HTERT RPE-1 (cell line): ENCODE data around the gene OR2C3.
"Not testable (repeated sequence)": the region's sequence is repeated elsewhere in the genome, so short reads cannot be mapped to it uniquely, and the experiment has no call there.

Experiments used
- in situ Hi-C: fragments of 300-500 bp; cut with MboI; formaldehyde crosslinking; loops from 4 replicates; pipeline ENCODE4 v1.14.3; 2020; ENCODE audit warnings: low sequenced_read_pairs

OR2C3 gene

DNA sequence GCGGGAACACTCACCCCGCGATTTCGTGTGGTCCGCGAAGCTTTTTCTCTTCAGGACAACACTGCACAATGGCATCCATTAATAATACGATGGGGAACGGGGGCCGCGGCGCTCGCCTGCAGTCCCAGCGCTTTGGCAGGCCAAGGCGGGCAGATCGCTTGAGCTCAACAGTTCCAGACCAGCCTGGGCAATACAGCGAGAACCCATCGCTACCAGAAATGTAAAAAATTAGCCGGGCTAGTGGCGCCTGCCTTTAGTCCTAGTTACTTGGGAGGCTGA, 17.7 kb downstream of the OR2C3 start:
- in situ Hi-C loops: no loop called here

DNA sequence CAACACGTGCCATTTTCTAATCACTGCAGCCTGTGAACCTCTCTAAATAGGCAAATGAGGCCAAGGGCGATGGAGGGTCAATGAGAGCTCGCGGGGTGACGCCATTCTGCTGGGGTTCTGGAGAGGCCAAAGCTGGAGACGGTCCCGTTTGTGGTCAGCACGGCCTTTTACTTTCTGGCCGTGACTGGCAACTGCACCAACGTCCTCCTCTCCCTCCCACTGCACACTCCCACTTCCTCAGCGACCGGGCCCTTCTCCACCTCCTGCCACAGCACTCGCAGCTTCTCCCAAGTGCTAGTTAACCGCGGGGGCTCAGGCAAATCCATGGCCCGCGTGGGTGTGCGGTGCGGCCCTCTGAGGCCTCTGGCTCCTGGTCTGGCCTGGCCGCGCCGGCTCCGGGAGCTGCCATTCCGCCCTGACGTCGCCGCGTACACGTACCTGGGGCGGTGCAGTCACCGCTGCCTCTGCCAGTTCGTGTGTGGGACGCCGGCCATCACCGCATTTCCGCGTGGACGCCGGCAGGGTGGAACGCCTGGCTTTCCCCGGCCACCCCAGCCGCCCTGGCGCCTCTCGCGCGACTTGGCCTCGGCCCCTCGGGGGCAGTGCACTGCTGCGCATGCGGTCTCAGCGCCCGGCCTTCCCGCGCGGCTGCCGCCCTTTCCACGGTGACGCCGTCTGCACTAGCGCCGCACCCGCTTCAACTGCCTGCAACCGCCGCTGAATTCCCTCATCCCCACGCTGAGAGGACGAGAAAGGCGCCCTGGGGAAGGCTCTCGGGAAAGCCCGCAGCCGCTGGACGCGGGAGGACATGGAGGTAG, 18.2 kb downstream of the OR2C3 start:
- in situ Hi-C loops: no loop called here

DNA sequence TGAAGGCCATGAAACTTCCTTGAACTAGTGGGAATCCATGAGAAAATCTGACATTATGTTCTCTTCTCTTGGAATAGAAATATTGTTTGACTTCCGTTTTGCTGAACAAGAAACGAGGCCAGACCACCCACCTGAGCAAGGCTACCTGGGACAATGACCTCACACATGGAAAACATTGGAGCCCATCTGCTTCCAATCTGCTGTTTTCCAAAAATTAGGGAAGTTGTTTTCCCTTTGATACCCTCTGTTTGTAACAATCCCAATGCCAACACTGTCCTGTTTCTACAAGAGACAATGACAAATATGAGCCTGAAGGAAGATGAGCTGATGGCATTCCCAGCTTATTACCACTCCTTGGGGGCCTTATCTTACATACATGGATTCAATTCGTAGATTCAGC, 29.4 kb downstream of the OR2C3 start:
- in situ Hi-C loops: no loop called here

DNA sequence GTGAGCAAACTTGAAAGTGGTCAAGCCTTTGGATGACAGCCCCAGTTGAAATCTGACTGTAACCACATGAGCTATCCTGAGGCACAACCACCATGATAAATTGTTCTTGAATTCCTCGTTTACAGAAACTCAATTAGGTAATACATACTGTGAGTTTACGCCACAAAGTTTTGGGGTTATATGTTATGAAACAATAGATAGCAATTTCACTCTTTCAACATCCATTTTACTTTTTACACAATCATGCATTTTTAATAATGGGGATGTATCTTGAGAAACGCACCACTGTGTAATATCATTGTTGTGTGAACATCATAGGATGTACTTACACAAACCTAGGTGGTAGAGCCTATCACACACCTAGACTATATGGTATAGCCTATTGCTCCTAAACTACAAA, 35.4 kb downstream of the OR2C3 start:
- in situ Hi-C loops: no loop called here

DNA sequence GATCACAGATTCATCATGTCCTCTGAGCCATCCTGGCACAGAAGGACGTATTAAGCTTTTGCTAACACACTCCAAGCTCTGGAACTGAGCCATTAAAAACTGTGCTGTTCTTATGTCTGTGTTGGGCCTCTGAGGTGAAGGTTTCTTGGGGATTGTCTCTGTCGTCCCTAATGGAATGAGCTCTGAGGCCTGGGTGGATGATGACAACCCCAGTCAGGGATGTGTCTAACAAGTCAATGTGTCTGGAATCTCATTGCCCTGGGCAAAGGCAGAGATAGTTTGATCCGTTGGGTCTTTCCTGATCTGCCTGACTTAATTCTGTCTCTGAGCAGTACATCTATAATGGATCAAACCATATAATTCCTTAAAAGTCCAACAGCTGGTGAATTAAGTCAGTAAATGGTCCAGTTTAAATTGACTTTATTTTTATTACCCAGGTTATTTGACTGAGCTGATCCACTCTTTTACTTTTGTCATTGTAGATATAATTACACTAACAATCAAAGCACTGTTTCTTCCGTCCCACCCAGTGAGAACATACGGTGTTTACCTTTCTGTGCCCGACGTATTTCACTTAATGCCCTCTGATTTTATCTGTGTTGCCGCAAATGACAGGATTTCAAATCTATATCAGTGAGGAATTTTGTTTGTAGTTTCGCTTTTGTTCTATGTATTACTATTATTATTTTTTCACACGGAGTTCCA, 39.5 kb downstream of the OR2C3 start:
- in situ Hi-C loops: no loop called here

DNA sequence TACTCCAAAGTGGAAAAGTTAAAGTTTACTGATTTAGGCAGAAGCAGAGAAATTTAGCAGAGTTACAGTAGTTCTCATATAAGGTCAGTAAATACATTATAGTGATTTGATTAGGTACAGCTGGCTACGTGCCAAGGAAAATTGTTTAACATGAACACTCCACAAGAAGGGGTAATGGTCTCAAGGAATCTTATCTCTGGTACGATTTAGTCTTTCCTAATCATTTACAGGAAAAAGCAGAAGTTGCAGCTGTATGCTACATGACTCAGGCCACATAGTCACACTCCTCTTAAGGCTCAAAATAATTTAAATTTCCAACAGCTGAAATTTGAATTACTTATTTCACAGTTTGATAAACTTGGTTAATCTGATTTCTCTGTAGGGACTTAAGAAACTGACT, 41.5 kb downstream of the OR2C3 start:
- in situ Hi-C loops: no loop called here

DNA sequence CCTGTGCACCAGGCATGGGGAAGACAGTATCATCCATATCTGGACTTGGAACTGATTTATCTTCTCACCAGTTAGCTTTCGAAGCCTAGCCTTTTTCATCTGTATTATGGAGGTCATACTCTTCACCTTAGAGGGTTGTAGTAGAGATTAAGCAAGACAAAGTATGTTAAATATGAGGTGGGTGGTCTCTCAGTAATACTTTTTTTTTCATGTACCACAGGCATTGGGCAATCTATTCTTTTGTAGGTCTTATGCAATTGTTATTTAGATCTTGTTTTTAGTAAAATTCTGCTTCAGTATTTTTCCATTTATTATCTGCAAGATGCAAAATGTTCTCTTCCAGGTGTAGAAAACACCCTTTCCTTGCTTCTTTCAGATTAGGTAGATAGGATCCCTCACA, 43.1 kb downstream of the OR2C3 start:
- in situ Hi-C loops: no loop called here

DNA sequence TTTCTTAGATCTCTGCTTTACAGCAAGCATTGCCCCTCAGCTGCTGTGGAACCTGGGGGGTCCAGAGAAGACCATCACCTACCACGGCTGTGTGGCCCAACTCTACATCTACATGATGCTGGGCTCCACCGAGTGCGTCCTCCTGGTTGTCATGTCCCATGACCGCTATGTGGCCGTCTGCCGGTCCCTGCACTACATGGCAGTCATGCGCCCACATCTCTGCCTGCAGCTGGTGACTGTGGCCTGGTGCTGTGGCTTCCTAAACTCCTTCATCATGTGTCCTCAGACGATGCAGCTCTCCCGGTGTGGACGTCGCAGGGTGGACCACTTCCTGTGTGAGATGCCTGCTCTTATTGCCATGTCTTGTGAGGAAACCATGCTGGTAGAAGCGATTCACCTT, 44.9 kb downstream of the OR2C3 start:
- in situ Hi-C loops: no loop called here

DNA sequence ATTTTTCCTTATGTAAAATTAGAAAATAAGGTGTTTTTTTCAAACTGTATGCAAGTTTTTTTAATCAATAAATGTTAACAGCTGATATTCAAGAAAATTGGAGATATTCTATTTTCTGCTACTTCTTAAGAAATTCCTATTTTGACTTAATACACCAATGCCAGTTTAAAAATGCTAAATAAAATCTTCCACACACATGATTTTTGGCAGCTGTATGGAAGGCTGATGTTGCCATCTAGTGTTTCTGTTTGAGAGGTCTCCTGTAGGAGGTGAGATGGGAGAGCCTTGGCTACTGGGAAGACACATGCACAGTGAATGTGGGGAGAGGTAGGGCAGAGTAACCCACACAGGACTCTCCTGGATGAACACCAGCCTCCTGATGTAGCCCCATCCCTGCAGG, 49.2 kb downstream of the OR2C3 start:
- in situ Hi-C loops: no loop called here

DNA sequence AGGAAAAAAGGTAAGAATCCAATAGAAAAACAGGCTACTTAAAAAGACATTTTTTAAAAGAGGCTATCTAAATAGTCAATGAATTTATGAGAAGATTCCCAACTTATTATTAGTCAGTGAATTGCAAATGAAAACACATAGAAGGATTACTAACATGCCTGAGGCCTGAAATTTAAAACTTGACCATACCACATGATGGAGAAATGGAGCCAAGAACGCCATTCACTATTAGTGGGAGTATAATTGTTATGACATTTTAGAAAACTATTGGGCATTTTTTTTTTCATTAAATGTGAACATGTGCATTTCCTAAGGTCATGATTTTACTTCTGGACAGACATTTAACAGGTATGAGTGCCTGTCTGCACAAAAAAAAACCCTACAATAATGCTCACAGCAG, 53.5 kb downstream of the OR2C3 start:
- in situ Hi-C loops: no loop called here

DNA sequence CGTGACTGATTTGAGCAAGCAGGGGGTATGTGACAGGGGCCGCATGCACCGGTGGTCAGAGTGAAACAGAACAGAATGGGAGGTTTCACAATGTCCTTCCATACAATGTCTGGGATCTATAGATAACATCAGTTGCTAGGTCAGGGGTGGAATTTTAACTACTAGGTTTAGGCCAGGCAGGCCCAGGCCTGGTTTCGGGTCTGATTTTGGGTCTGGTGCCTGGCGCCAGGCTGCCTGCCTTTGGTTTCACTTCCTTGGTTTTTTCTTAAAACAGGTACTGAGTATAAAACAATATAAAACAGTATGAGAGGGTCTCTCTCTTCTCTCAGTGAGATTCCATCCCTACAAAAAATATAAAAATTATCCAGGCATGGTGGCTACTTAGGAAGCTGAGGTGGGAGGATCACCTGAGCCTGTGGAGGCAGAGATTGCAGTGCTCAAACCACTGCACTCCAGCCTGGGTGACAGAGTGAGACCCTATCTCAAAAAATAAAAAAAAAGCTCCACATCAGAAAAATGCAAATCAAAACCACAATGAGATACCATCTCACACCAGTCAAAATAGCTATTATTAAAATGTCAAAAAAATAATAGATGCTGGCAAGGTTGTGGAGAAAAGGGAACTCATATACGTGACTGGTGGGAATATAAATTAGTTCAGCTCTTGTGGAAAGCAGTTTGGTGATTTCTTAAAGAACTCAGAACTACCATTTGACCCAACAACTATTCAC, 59.7 kb downstream of the OR2C3 start:
- in situ Hi-C loops: not testable (repeated sequence)

DNA sequence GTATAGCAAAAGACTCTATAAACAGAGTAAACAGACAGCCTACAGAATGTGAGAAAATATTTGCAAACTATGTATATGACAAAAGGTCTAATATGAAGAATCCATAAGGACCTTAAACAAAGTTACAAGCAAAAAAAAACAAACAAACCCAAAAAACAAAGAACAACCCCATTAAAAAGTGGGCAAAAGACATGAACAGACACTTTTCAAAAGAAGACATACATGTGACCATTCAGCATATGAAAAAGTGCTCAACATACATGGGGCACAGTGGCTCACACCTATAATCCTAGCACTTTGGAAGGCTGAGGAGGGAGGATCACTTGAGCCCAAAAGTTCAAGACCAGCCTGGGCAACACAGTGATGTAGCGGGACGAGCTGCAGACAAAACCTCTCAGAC, 60.4 kb downstream of the OR2C3 start:
- in situ Hi-C loops: no loop called here
